Neutrophil (primary cell): ENCODE results near the gene SPTBN1.

Source experiments
- H3K27ac ChIP-seq: fragments of 200-600 bp; sonication (generic); 2 replicates; pipeline ENCODE4 v1.5.1; 2016; ENCODE audit warnings: mild to moderate bottlenecking, moderate library complexity
- H3K27me3 ChIP-seq: fragments of 200-600 bp; sonication (generic); 2 replicates; pipeline ENCODE4 v1.6.0; 2016; ENCODE audit warnings: mild to moderate bottlenecking
- H3K36me3 ChIP-seq: fragments of 200-600 bp; sonication (generic); 2 replicates; pipeline ENCODE4 v1.5.1; 2017
- H3K4me1 ChIP-seq, 2 experiments: fragments of 200-600 bp in 1 of 2; sonication (generic) in 1 of 2; 1 replicate in 1 of 2; 2 replicates in 1 of 2; pipeline versions ENCODE4 v1.5.1 to v1.6.1; 2013 to 2016; ENCODE audit warnings: low read depth in 1 of 2, low read length in 1 of 2, mild to moderate bottlenecking in 1 of 2, moderate library complexity in 1 of 2; ENCODE audit not compliant: control insufficient read depth in 1 of 2, insufficient read depth in 1 of 2
- H3K4me3 ChIP-seq, 2 experiments: fragments of 200-600 bp in 1 of 2; sonication (generic) in 1 of 2; 1 replicate in 1 of 2; 2 replicates in 1 of 2; pipeline ENCODE4 v1.5.1; 2013 to 2016; ENCODE audit warnings: low read depth in 1 of 2, low read length in 1 of 2, mild to moderate bottlenecking in 1 of 2, moderate library complexity in 1 of 2
- H3K9me3 ChIP-seq: fragments of 200-600 bp; sonication (generic); 2 replicates; pipeline ENCODE4 v1.5.1; 2016
- TF ChIP-seq, protein P1 (sequence below): fragments of 200-600 bp; sonication (generic); IDR thresholded peaks from 2 replicates; pipeline ENCODE4 v1.5.1; 2016; ENCODE audit warnings: antibody characterized with exemption

Gene SPTBN1

DNA sequence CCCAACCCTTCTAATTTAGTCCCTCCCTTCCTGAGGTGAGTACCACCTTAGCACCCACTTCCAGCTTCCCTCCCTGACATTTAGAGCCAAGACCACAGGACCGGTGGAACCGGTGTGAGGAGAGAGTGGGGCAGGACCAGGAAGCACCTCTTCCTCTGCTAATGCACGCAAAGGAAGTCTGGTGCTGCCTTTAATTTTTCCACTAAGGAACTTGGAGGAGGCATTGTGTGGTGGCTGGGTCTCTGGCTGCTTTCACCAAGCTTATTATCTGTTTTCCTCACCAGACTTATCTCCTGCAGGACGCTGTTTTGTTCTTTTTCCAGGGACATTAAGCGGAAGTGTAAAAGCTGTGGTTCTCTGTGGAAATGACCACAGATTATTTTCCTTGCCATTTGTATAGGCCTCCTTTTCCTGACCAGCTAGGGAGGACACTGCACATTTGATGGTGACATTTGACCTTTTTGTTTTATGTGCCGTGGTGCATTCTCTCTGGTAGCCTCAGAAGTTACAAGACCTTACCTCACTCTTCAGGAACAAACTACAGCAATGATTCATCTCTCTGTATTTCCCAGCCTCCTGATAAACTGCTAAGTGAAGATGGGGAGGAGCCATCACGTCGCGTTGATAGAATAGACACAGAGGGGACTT lies 39.8 kb upstream of the SPTBN1 start:
- no peaks in the 10 kb centered on the region for H3K36me3 ChIP-seq
- no peaks in the 10 kb centered on the region for H3K9me3 ChIP-seq
- peaks cover 66% of the 10 kb centered on the region for H3K27me3 ChIP-seq
- no peak overlapping the region for H3K27ac ChIP-seq
- no peak overlapping the region for H3K4me3 ChIP-seq
- no peaks in the 10 kb centered on the region for H3K4me1 ChIP-seq
- TF ChIP-seq, protein P1, sequence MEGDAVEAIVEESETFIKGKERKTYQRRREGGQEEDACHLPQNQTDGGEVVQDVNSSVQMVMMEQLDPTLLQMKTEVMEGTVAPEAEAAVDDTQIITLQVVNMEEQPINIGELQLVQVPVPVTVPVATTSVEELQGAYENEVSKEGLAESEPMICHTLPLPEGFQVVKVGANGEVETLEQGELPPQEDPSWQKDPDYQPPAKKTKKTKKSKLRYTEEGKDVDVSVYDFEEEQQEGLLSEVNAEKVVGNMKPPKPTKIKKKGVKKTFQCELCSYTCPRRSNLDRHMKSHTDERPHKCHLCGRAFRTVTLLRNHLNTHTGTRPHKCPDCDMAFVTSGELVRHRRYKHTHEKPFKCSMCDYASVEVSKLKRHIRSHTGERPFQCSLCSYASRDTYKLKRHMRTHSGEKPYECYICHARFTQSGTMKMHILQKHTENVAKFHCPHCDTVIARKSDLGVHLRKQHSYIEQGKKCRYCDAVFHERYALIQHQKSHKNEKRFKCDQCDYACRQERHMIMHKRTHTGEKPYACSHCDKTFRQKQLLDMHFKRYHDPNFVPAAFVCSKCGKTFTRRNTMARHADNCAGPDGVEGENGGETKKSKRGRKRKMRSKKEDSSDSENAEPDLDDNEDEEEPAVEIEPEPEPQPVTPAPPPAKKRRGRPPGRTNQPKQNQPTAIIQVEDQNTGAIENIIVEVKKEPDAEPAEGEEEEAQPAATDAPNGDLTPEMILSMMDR = no peak

DNA sequence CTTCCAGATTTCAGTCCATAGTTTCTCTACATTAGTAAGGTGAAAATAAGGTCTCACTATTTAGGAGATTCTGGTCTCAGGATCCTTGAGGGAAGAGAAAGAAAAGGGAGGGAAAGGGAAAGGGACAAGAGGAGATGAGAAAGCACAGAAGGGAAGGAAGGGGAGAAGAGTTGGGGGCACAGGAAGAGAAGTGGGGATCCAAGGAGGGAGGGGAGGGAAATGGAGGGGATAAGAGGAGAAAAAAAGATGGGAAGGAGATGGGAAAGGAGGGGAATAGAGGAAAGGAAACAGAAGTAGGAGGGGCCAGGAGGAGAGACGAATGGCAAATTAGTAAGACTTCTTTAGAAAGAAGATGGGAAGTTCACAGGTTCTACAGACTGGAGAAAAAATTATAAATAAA lies 39.2 kb upstream of the SPTBN1 start:
- TF ChIP-seq, protein P1 = no peak
- Histone ChIP-seq H3K27ac (no peak overlapping the region), H3K27me3 (peaks cover 72% of the 10 kb centered on the region)

DNA sequence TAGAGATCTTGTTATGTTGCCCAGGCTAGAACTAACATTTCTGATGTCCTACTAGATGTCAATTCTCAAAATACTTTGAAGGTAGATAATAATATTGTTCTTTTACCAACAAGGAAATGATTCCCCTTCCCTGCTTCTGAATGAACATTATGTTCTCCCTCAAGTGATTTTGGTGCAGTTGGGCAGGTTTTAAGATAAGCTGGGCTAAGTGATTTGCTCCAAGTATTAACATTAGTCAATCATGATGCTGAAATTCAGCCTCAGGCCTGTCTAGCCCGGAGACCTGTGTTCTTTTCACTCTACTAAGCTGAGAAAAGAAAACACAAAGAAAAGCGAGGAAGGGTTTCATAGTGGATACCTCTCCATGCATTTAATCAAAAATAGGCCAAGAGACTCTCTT lies 38.5 kb upstream of the SPTBN1 start:
- Histone ChIP-seq H3K9me3 (no peaks in the 10 kb centered on the region), H3K36me3 (no peaks in the 10 kb centered on the region), H3K4me1 (peaks cover 5 to 9% of the 10 kb centered on the region in 2 experiments), H3K4me3 (no peak overlapping the region), H3K27me3 (peaks cover 75% of the 10 kb centered on the region), H3K27ac (no peak overlapping the region)
- TF ChIP-seq, protein P1 = no peak

More for the DNA sequence above, 39.2 kb upstream of the SPTBN1 start:
- no peak overlapping the region for H3K4me3 ChIP-seq
- H3K4me1 ChIP-seq = peaks cover 2 to 6% of the 10 kb centered on the region in 2 experiments
- no peaks in the 10 kb centered on the region for H3K9me3 ChIP-seq
- H3K36me3 ChIP-seq = no peaks in the 10 kb centered on the region

GRCh38 chr2:54419388-54419787 lies 36.7 kb upstream of the SPTBN1 start:
- TF ChIP-seq, protein P1 = no peak

GRCh38 chr2:54419855-54420523 lies 36.1 kb upstream of the SPTBN1 start:
- no peaks in the 10 kb centered on the region for H3K36me3 ChIP-seq

More at GRCh38 chr2:54419388-54419787, 36.7 kb upstream of the SPTBN1 start:
- no peak overlapping the region for H3K27ac ChIP-seq
- H3K9me3 ChIP-seq = no peaks in the 10 kb centered on the region
- H3K4me1 ChIP-seq = peaks cover 5 to 9% of the 10 kb centered on the region in 2 experiments
- no peaks in the 10 kb centered on the region for H3K36me3 ChIP-seq
- H3K4me3 ChIP-seq = no peak overlapping the region
- H3K27me3 ChIP-seq = peaks cover 93% of the 10 kb centered on the region

More at GRCh38 chr2:54419855-54420523, 36.1 kb upstream of the SPTBN1 start:
- TF ChIP-seq, protein P1 = no peak
- H3K4me3 ChIP-seq = no peak overlapping the region
- peaks cover 94% of the 10 kb centered on the region for H3K27me3 ChIP-seq
- H3K9me3 ChIP-seq = no peaks in the 10 kb centered on the region
- H3K27ac ChIP-seq = no peak overlapping the region
- H3K4me1 ChIP-seq = peaks cover 5 to 9% of the 10 kb centered on the region in 2 experiments
